Transverse colon (tissue), 4 donors: ENCODE results near the gene ZDBF2. TPM values are rescaled to one million over a fixed set of nuclear protein-coding genes. Genes with fewer than 3 reads are reported as not detected.

Source experiments
- DNase-seq: peaks from one replicate; pipeline ENCODE4 v3.0.0-alpha.2; 2019
- H3K27ac ChIP-seq, 4 donors: fragments of 200-600 bp; sonication (generic); 2 replicates each; pipeline ENCODE4 v1.5.1; 2016 to 2018; ENCODE audit warnings: inconsistent platforms in 4 of 4
- H3K27me3 ChIP-seq: fragments of 200-600 bp; sonication (generic); 2 replicates; pipeline ENCODE4 v1.5.1; 2017; ENCODE audit warnings: inconsistent platforms
- H3K36me3 ChIP-seq, 4 donors: fragments of 200-600 bp; sonication (generic); 2 replicates each; pipeline ENCODE4 v1.5.1; 2017 to 2019; ENCODE audit warnings: inconsistent platforms in 4 of 4
- H3K4me1 ChIP-seq, 4 donors: fragments of 200-600 bp; sonication (generic); 2 replicates each; pipeline ENCODE4 v1.5.1; 2017 to 2020; ENCODE audit warnings: inconsistent platforms in 4 of 4
- H3K4me3 ChIP-seq, 4 donors: fragments of 200-600 bp; sonication (generic); 1 replicate in 1 of 4; 2 replicates in 3 of 4; pipeline versions ENCODE4 v1.5.1 to v1.6.1; 2017 to 2019; ENCODE audit warnings: inconsistent platforms in 4 of 4
- H3K9me3 ChIP-seq, 2 donors: fragments of 200-600 bp; sonication (generic); 2 replicates each; pipeline ENCODE4 v1.5.1; 2017 to 2019; ENCODE audit warnings: inconsistent platforms in 2 of 2
- EP300 ChIP-seq: sonication (generic); formaldehyde crosslinking; IDR thresholded peaks from one replicate; pipeline ENCODE4 v1.6.1; 2017; ENCODE audit warnings: antibody characterized with exemption, low read depth
- POLR2A ChIP-seq: fragments of 450-650 bp; IDR thresholded peaks from one replicate; pipeline ENCODE4 v1.6.1; 2016; ENCODE audit warnings: antibody characterized with exemption, mild to moderate bottlenecking, moderate library complexity
- POLR2AphosphoS5 ChIP-seq, 3 donors: sonication (generic); formaldehyde crosslinking; IDR thresholded peaks; one replicate each; pipeline ENCODE4 v1.6.1; 2016; ENCODE audit warnings: antibody characterized with exemption in 3 of 3
- WGBS, 2 donors: methylation state at CpG; one replicate each; pipeline ENCODE4 v1.1.5; 2018; ENCODE audit warnings: low coverage in 1 of 2; 5-methylcytosine and 5-hydroxymethylcytosine counted together
- in situ Hi-C, 4 donors: fragments of 200-750 bp; cut with MboI; loops; one replicate each; pipeline versions ENCODE4 v1.15.0 to v1.15.1; 2017; ENCODE audit warnings: low sequenced_read_pairs in 3 of 4, low pct_ligation_motif_present in 1 of 4, low pct_unique_long_range_greater_than_20kb in 1 of 4
- intact Hi-C: fragments of 100-400 bp; cut with DNase I; formaldehyde crosslinking; loops from one replicate; pipeline ENCODE4 v1.15.1; 2023; ENCODE audit warnings: low total_unique reads
- total RNA-seq, 4 donors: library from RNA; depleted of rRNA; stranded (reverse); fragments of >200 nt; gene quantifications; one replicate each; pipeline ENCODE4 v1.1.0, GENCODE V29; 2016
- TF ChIP-seq, protein P1 (sequence below), 5 experiments: fragments of 200-600 bp in 3 of 5; fragments of 450-650 bp in 2 of 5; sonication (generic) in 3 of 5; IDR thresholded peaks; 1 replicate in 2 of 5; 2 replicates in 3 of 5; pipeline ENCODE4 v1.5.1; 2016 to 2017; ENCODE audit warnings: antibody characterized with exemption in 5 of 5, inconsistent platforms in 3 of 5, mild to moderate bottlenecking in 2 of 5, moderate library complexity in 1 of 5

Gene ZDBF2
- total RNA-seq, 4 donors from 2014 or later = 2.2 to 9.4 (median 6.6) TPM

DNA sequence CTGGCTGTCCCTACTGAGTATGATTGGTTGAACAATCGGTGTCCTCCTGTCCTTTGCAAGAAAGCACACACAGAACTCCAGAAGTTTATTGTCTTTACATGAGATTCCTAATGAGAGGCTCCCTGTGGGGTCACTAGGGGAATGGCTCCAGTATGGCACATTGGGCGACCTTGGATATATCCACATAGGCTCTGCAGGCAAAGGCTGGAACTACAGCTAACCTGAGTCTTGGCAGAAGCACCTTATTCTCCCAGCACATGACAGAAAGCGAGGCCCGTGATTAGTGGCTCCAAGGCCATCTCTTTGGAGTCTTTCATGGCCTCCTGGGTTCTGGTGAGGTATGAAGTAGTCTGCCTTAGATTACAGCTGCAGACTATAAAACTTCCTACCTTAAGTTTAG, 49.0 kb downstream of the ZDBF2 start:
- no peaks in the 10 kb centered on the region for H3K27me3 ChIP-seq
- intact Hi-C loops = no loop called here
- no peak for DNase-seq
- H3K36me3 ChIP-seq = no peaks in the 10 kb centered on the region
- no peak for TF ChIP-seq POLR2A
- no peak for TF ChIP-seq EP300
- TF ChIP-seq, protein P1, sequence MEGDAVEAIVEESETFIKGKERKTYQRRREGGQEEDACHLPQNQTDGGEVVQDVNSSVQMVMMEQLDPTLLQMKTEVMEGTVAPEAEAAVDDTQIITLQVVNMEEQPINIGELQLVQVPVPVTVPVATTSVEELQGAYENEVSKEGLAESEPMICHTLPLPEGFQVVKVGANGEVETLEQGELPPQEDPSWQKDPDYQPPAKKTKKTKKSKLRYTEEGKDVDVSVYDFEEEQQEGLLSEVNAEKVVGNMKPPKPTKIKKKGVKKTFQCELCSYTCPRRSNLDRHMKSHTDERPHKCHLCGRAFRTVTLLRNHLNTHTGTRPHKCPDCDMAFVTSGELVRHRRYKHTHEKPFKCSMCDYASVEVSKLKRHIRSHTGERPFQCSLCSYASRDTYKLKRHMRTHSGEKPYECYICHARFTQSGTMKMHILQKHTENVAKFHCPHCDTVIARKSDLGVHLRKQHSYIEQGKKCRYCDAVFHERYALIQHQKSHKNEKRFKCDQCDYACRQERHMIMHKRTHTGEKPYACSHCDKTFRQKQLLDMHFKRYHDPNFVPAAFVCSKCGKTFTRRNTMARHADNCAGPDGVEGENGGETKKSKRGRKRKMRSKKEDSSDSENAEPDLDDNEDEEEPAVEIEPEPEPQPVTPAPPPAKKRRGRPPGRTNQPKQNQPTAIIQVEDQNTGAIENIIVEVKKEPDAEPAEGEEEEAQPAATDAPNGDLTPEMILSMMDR (IDR thresholded peaks at IDR 0.05) = no peak
- TF ChIP-seq POLR2AphosphoS5 (IDR thresholded peaks at IDR 0.05) = no peak
- in situ Hi-C loops = no loop called here
- 83% methylated on average over 4 of the region's 4 CpGs; no CpG with 5 or more reads in 1 of the 2 donors for WGBS, 2 donors
- H3K4me1 ChIP-seq = no peaks in the 10 kb centered on the region
- H3K4me3 ChIP-seq = no peak overlapping the region
- H3K27ac ChIP-seq = no peak overlapping the region
- peaks cover 0 to 4% of the 10 kb centered on the region in 2 donors for H3K9me3 ChIP-seq

DNA sequence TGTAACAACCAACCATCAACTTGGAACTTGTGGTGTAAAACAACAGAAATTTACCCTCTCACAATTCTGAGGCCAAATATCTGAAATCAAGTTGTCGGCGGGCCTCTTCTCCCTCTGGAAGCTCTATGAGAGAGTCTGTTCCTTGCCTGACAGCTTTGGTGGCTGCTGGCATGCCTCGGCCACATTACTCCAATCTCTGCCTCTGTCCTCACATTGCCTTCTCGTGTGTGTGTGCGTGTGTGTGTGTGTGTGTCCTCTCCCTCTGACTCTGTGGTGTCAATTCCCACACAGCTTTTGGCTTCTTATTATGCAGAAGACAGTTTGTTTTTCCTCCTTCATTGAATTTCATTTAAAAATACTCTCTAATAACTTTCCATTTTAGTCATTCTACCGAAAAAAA, 50.4 kb downstream of the ZDBF2 start:
- TF ChIP-seq, protein P1 (IDR thresholded peaks at IDR 0.05) = no peak
- intact Hi-C loops = no loop called here
- Histone ChIP-seq H3K27ac (no peak overlapping the region), H3K4me3 (no peak overlapping the region), H3K9me3 (no peaks in the 10 kb centered on the region), H3K27me3 (no peaks in the 10 kb centered on the region), H3K4me1 (no peaks in the 10 kb centered on the region), H3K36me3 (no peaks in the 10 kb centered on the region)
- WGBS, 2 donors = 70 to 77% methylated on average over 1 to 6 of the region's 6 CpGs
- in situ Hi-C loops = no loop called here
- DNase-seq = no peak

DNA sequence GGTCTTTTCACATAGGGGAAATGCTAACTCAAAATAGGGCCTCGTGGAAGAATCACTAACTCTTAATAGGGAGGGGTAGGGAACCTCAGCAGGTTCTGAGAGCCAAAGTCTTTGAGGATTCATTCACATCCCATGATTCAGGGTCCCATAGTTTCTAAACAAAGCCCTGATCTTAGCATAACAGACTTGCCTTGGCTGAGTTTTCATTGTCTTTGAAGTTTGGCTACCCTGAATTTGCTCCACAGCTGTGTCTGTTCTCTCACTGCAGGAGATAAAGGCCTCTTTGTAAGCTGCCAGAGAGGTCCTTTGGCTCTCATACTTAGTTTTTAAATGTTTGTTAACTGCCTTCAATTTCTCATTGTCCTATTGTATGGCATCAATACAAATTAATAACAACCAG, 54.5 kb downstream of the ZDBF2 start:
- TF ChIP-seq EP300 (no peak), POLR2AphosphoS5 (IDR thresholded peaks at IDR 0.05) (no peak), POLR2A (no peak)
- TF ChIP-seq, protein P1 (IDR thresholded peaks at IDR 0.05) = no peak
- in situ Hi-C loops (no loop called here), intact Hi-C loops (no loop called here)
- Histone ChIP-seq H3K4me1 (no peaks in the 10 kb centered on the region), H3K36me3 (no peaks in the 10 kb centered on the region), H3K4me3 (no peak overlapping the region), H3K27ac (no peak overlapping the region), H3K27me3 (no peaks in the 10 kb centered on the region), H3K9me3 (no peaks in the 10 kb centered on the region)
- WGBS, 2 donors = 50 to 55% methylated on average over 1 of the region's 1 CpG
- DNase-seq = no peak

DNA sequence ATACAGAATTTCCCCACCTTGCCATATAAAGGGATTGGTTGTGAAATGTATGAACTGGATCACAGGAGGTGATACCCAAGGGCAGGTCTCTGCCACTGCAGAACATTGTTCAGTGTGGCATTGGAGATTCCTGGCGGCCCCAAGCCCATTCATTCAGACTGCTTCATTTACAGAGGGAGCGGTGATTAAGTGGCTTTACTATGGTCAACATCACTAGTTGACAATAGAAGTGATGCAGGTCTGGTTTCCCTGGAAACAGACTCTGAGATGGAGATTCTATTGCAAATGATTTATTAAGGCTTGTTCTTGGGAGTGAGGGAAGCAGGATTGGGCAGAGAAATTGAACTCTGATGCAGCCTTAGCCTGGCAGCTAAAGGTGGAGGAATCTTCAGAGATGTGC, 62.4 kb downstream of the ZDBF2 start:
- in situ Hi-C loops = no loop called here
- DNase-seq = no peak
- H3K27me3 ChIP-seq = no peaks in the 10 kb centered on the region
- WGBS, 2 donors = 89% methylated on average over 2 of the region's 2 CpGs; no CpG with 5 or more reads in 1 of the 2 donors
- H3K36me3 ChIP-seq = no peaks in the 10 kb centered on the region
- TF ChIP-seq EP300 (no peak), POLR2AphosphoS5 (IDR thresholded peaks at IDR 0.05) (no peak), POLR2A (no peak)
- TF ChIP-seq, protein P1 (IDR thresholded peaks at IDR 0.05) = no peak
- no peak overlapping the region for H3K4me3 ChIP-seq
- intact Hi-C loops = loop anchor here (5.0 kb wide), 1 partner anchor 290 kb away; no protein-coding TSS in a partner anchor
- H3K4me1 ChIP-seq = no peaks in the 10 kb centered on the region
- no peaks in the 10 kb centered on the region for H3K9me3 ChIP-seq
- no peak overlapping the region for H3K27ac ChIP-seq
